Vagina (tissue), 2 donors: ENCODE measurements around the gene CD80. TPM values are rescaled to one million over a fixed set of nuclear protein-coding genes. Genes with fewer than 3 reads are reported as not detected.

Experiments
- DNase-seq, 2 donors: peaks; one replicate each; pipeline ENCODE4 v3.0.0-alpha.2; 2017; ENCODE audit errors: extremely low spot score in 2 of 2
- H3K27ac ChIP-seq: fragments of 200-600 bp; sonication (generic); one replicate; pipeline ENCODE4 v1.5.1; 2019
- H3K27me3 ChIP-seq: fragments of 200-600 bp; sonication (generic); one replicate; pipeline ENCODE4 v1.5.1; 2019
- H3K36me3 ChIP-seq, 2 donors: fragments of 200-600 bp; sonication (generic); one replicate each; pipeline ENCODE4 v1.5.1; 2017 to 2019
- H3K4me1 ChIP-seq: fragments of 200-600 bp; sonication (generic); one replicate; pipeline ENCODE4 v1.5.1; 2019
- H3K4me3 ChIP-seq, 2 donors: fragments of 200-600 bp; sonication (generic); 1 replicate in 1 of 2; 2 replicates in 1 of 2; pipeline ENCODE4 v1.5.1; 2016 to 2019
- H3K9me3 ChIP-seq: fragments of 200-600 bp; sonication (generic); one replicate; pipeline ENCODE4 v1.5.1; 2019
- POLR2A ChIP-seq, 2 donors: fragments of 450-650 bp; IDR thresholded peaks; one replicate each; pipeline ENCODE4 v1.6.1; 2017; ENCODE audit warnings: antibody characterized with exemption in 2 of 2, mild to moderate bottlenecking in 2 of 2, moderate library complexity in 2 of 2
- POLR2AphosphoS5 ChIP-seq, 2 donors: sonication (generic); formaldehyde crosslinking; IDR thresholded peaks; one replicate each; pipeline ENCODE4 v1.9.0; 2017; ENCODE audit warnings: antibody characterized with exemption in 2 of 2, mild to moderate bottlenecking in 2 of 2, low read depth in 1 of 2; ENCODE audit not compliant: insufficient read depth in 1 of 2
- intact Hi-C: fragments of 100-400 bp; cut with DNase I; formaldehyde crosslinking; loops from one replicate; pipeline ENCODE4 v1.15.1; 2023
- total RNA-seq: library from RNA; depleted of rRNA; stranded (reverse); fragments of >200 nt; gene quantifications from one replicate; pipeline ENCODE4 v1.2.3, GENCODE V29; 2016
- TF ChIP-seq, protein P1 (sequence below), 3 experiments: fragments of 450-650 bp in 2 of 3; fragments of 200-600 bp in 1 of 3; sonication (generic) in 1 of 3; IDR thresholded peaks; one replicate each; pipeline ENCODE4 v1.5.1; 2017 to 2019; ENCODE audit warnings: antibody characterized with exemption in 3 of 3, mild to moderate bottlenecking in 2 of 3, moderate library complexity in 2 of 3

The CD80 gene
- total RNA-seq, 1 donor from 2014 or later = not detected

DNA sequence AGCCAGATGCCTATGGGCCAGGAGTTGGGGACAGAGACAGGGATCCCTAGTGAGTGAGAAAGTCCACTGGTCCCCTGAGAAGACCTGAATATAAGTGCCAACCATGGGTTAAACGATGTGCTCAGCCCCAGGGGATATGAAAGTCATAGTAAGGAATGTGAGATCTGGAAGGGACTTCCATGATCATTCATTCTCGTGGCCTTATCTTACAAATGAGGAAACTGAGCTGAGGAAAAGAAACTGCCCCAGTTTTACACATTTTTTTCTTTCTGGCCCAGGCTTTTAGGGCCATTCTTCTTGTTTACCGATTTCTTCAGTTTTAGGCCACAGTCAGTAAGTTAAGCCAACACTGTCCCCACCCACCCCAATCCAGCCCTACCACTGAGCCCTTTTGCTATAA, 11.1 kb downstream of the CD80 start:
- Histone ChIP-seq H3K27ac (no peak overlapping the region), H3K9me3 (no peaks in the 10 kb centered on the region), H3K27me3 (no peaks in the 10 kb centered on the region), H3K36me3 (no peaks in the 10 kb centered on the region), H3K4me3 (no peak overlapping the region), H3K4me1 (no peaks in the 10 kb centered on the region)
- no peak for DNase-seq
- intact Hi-C loops = no loop called here
- TF ChIP-seq POLR2A (IDR thresholded peaks at IDR 0.05) (no peak), POLR2AphosphoS5 (IDR thresholded peaks at IDR 0.05; ENCODE audit: insufficient read depth in 1 of 2, low read depth in 1 of 2) (no peak)
- TF ChIP-seq, protein P1, sequence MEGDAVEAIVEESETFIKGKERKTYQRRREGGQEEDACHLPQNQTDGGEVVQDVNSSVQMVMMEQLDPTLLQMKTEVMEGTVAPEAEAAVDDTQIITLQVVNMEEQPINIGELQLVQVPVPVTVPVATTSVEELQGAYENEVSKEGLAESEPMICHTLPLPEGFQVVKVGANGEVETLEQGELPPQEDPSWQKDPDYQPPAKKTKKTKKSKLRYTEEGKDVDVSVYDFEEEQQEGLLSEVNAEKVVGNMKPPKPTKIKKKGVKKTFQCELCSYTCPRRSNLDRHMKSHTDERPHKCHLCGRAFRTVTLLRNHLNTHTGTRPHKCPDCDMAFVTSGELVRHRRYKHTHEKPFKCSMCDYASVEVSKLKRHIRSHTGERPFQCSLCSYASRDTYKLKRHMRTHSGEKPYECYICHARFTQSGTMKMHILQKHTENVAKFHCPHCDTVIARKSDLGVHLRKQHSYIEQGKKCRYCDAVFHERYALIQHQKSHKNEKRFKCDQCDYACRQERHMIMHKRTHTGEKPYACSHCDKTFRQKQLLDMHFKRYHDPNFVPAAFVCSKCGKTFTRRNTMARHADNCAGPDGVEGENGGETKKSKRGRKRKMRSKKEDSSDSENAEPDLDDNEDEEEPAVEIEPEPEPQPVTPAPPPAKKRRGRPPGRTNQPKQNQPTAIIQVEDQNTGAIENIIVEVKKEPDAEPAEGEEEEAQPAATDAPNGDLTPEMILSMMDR (IDR thresholded peaks at IDR 0.05) = no peak

DNA sequence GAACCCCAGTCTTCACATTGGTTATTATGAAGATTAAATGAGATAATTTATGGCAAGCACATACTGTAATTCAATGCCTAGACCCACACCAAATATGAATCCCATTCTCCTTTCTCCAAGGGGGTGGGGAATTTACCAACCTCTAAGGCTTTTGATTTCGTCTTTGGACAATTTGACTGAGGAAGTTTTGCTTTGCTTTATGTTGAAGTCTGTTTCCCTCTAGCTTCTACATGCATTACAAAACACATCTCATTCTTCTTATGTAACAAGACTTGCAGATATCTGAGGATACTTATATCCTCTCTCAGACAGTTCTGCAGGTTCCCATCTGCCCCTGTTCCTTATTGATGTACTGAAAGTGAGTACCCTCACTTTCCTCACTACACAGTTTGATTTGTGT, 12.2 kb downstream of the CD80 start:
- Histone ChIP-seq H3K9me3 (no peaks in the 10 kb centered on the region), H3K4me1 (no peaks in the 10 kb centered on the region), H3K36me3 (no peaks in the 10 kb centered on the region), H3K27ac (no peak overlapping the region), H3K27me3 (no peaks in the 10 kb centered on the region), H3K4me3 (no peak overlapping the region)
- intact Hi-C loops = no loop called here
- DNase-seq = no peak
- no peak for TF ChIP-seq POLR2A (IDR thresholded peaks at IDR 0.05)

DNA sequence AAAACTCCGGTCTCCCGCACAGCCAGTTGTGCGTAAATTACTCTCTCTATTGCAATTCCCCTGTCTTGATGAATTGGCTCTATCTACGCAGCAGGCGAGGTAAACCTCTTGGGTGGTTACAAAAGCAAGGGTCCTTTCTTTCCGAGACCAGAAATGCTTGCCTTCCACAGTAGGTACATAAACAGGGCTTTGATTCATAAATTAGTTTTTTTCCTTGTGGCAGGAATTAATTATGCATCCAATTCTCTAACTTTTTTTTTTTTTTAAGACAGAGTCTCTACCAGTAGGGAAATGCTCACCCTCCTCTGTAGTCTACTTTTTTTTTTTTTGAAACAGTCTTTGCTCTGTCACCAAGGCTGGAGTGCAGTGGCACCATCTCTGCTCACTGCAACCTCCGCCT, 16.3 kb downstream of the CD80 start:
- intact Hi-C loops = no loop called here
- Histone ChIP-seq H3K27ac (no peak overlapping the region), H3K36me3 (no peaks in the 10 kb centered on the region), H3K27me3 (no peaks in the 10 kb centered on the region), H3K4me3 (no peak overlapping the region), H3K9me3 (no peaks in the 10 kb centered on the region), H3K4me1 (no peaks in the 10 kb centered on the region)
- no peak for DNase-seq
- TF ChIP-seq POLR2AphosphoS5 (IDR thresholded peaks at IDR 0.05; ENCODE audit: insufficient read depth in 1 of 2, low read depth in 1 of 2) = no peak
- no peak for TF ChIP-seq POLR2A (IDR thresholded peaks at IDR 0.05)
- TF ChIP-seq, protein P1 (IDR thresholded peaks at IDR 0.05) = no peak

DNA sequence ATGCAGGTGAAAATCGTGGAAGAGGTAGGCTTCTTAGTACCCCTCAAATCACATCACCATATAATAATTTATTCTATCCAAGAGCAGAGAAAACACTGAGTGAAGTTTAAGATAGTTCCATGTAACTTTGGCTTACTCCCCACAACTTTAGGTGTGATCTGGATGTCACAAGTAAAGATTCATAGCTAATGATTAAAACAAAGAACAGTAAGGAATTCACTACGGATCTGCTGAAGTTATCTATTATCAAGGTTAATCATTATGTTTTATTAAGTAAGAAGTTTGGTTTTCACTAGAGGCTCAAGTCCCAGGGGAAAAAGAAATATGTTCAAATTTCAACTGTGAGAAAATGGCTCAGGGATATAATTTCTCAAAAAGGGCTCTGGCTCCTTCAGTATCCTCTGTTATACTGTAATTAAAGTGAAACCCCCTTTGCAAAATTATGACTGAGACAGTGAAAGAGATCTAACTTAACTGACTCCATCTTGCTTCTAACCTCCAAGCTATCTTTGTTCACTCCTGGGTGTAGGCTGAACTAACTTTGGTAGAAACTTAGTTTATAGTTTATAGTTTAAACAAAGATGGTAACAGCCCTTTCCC, 17.1 kb downstream of the CD80 start:
- DNase-seq = no peak
- Histone ChIP-seq H3K9me3 (no peaks in the 10 kb centered on the region), H3K27me3 (no peaks in the 10 kb centered on the region), H3K36me3 (no peaks in the 10 kb centered on the region), H3K4me3 (no peak overlapping the region), H3K27ac (no peak overlapping the region), H3K4me1 (no peaks in the 10 kb centered on the region)
- intact Hi-C loops = no loop called here
- TF ChIP-seq POLR2AphosphoS5 (IDR thresholded peaks at IDR 0.05; ENCODE audit: insufficient read depth in 1 of 2, low read depth in 1 of 2) (no peak), POLR2A (IDR thresholded peaks at IDR 0.05) (no peak)
- TF ChIP-seq, protein P1 (IDR thresholded peaks at IDR 0.05) = no peak

DNA sequence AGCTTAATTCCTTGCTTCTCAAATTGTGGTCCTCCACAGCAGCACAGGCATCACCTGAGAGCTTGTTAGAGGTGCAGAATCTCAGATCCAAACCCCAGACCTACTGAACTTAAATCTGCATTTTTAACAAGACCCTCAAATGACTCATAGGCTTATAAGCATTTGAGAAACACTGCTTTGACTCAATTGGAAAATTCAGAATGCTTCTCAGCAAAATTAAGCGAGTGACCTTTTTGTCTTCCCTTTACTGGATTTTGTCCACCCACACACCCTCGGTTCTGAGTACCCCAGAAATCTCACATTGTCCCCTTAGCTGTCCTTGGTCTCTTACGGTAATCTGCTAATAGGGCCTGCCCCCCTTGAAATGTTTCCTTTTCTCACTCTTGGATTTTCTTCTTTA, 17.9 kb downstream of the CD80 start:
- no peaks in the 10 kb centered on the region for H3K36me3 ChIP-seq
- H3K4me3 ChIP-seq = no peak overlapping the region
- no peak overlapping the region for H3K27ac ChIP-seq
- DNase-seq = no peak
- no peaks in the 10 kb centered on the region for H3K27me3 ChIP-seq
- H3K4me1 ChIP-seq = no peaks in the 10 kb centered on the region
- TF ChIP-seq POLR2A (IDR thresholded peaks at IDR 0.05) (no peak), POLR2AphosphoS5 (IDR thresholded peaks at IDR 0.05; ENCODE audit: insufficient read depth in 1 of 2, low read depth in 1 of 2) (no peak)
- TF ChIP-seq, protein P1 (IDR thresholded peaks at IDR 0.05) = no peak
- intact Hi-C loops = no loop called here
- no peaks in the 10 kb centered on the region for H3K9me3 ChIP-seq
